ENCODE measurements around the gene NXPH1.

The NXPH1 gene

GRCh38 chr7:8566016-8566415 lies 132.6 kb downstream of the NXPH1 start:
- TF ChIP-seq, protein P1, sequence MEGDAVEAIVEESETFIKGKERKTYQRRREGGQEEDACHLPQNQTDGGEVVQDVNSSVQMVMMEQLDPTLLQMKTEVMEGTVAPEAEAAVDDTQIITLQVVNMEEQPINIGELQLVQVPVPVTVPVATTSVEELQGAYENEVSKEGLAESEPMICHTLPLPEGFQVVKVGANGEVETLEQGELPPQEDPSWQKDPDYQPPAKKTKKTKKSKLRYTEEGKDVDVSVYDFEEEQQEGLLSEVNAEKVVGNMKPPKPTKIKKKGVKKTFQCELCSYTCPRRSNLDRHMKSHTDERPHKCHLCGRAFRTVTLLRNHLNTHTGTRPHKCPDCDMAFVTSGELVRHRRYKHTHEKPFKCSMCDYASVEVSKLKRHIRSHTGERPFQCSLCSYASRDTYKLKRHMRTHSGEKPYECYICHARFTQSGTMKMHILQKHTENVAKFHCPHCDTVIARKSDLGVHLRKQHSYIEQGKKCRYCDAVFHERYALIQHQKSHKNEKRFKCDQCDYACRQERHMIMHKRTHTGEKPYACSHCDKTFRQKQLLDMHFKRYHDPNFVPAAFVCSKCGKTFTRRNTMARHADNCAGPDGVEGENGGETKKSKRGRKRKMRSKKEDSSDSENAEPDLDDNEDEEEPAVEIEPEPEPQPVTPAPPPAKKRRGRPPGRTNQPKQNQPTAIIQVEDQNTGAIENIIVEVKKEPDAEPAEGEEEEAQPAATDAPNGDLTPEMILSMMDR (IDR thresholded peaks at IDR 0.05; ENCODE audit: low read depth, low read length): no peak
- Histone ChIP-seq H3K4me3 (ENCODE audit: low read depth, low read length) (no peak overlapping the region), H3K27ac (no peak overlapping the region), H3K36me3 (no peaks in the 10 kb centered on the region), H3K9me3 (ENCODE audit: severe bottlenecking) (no peaks in the 10 kb centered on the region), H3K27me3 (ENCODE audit: insufficient read depth, low read depth, severe bottlenecking) (no peaks in the 10 kb centered on the region)
- DNase-seq: no peak

- no peak for DNase-seq
- TF ChIP-seq, protein P1 (IDR thresholded peaks at IDR 0.05; ENCODE audit: low read depth, low read length): no peak
- Histone ChIP-seq H3K27ac (no peak overlapping the region), H3K27me3 (ENCODE audit: insufficient read depth, low read depth, severe bottlenecking) (no peaks in the 10 kb centered on the region), H3K9me3 (ENCODE audit: severe bottlenecking) (no peaks in the 10 kb centered on the region), H3K36me3 (no peaks in the 10 kb centered on the region), H3K4me3 (ENCODE audit: low read depth, low read length) (no peak overlapping the region)
Observed at GRCh38 chr7:8567626-8568025, 134.2 kb downstream of the NXPH1 start.

- H3K36me3 ChIP-seq: no peaks in the 10 kb centered on the region
- H3K4me3 ChIP-seq (ENCODE audit: low read depth, low read length): no peak overlapping the region
- TF ChIP-seq, protein P1 (IDR thresholded peaks at IDR 0.05; ENCODE audit: low read depth, low read length): no peak
- DNase-seq: no peak
- no peak overlapping the region for H3K27ac ChIP-seq
- H3K27me3 ChIP-seq (ENCODE audit: insufficient read depth, low read depth, severe bottlenecking): no peaks in the 10 kb centered on the region
- H3K9me3 ChIP-seq (ENCODE audit: severe bottlenecking): no peaks in the 10 kb centered on the region
Observed at GRCh38 chr7:8579661-8580194, 146.3 kb downstream of the NXPH1 start.

DNA sequence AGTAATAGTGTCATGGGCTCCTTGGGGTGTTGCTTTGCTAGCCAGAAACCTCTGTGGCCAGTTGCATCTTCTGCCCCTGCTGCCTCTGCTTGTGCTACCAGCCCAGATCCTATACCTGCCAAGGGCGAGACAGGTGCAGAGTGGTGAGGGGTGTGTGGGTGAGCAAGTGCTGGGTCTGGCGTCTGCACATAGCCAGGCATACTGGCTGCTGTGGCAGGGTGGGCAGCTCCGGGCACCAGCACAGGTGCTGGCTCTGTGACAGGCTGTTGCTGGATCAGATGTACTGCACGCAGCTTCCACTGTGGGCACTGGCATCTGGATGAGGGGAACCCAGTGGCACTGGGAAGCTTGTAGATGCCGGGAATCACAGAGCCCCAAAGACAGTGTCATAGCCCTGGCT lies 148.4 kb downstream of the NXPH1 start:
- Histone ChIP-seq H3K27ac (no peak overlapping the region), H3K9me3 (ENCODE audit: severe bottlenecking) (no peaks in the 10 kb centered on the region), H3K36me3 (no peaks in the 10 kb centered on the region), H3K4me3 (ENCODE audit: low read depth, low read length) (no peak overlapping the region), H3K27me3 (ENCODE audit: insufficient read depth, low read depth, severe bottlenecking) (no peaks in the 10 kb centered on the region)
- TF ChIP-seq, protein P1 (IDR thresholded peaks at IDR 0.05; ENCODE audit: low read depth, low read length): no peak
- DNase-seq: no peak

DNA sequence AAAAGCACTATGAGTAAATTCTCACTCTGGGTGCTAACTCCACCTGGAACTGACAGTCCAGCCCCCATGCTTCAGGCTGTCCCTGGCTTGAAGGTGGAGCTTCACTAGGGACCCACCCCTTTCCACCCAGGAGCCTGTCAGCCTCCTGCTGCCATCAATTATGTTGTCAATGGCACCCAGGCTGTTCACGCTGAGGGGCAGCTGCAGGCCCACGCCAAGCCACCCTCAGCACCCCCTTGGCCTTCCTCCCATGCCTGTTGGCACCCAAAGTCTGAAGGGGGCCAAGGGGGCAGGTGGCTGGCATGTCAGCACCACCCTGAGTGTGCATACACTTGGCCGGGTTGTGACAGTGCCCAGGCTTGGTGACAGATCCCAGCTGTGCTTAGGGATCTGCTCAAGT lies 149.3 kb downstream of the NXPH1 start:
- Histone ChIP-seq H3K9me3 (ENCODE audit: severe bottlenecking) (no peaks in the 10 kb centered on the region), H3K36me3 (no peaks in the 10 kb centered on the region), H3K4me3 (ENCODE audit: low read depth, low read length) (no peak overlapping the region), H3K27me3 (ENCODE audit: insufficient read depth, low read depth, severe bottlenecking) (no peaks in the 10 kb centered on the region), H3K27ac (no peak overlapping the region)
- TF ChIP-seq, protein P1 (IDR thresholded peaks at IDR 0.05; ENCODE audit: low read depth, low read length): no peak
- DNase-seq: no peak

- Histone ChIP-seq H3K27ac (no peak overlapping the region), H3K36me3 (no peaks in the 10 kb centered on the region), H3K9me3 (ENCODE audit: severe bottlenecking) (no peaks in the 10 kb centered on the region), H3K27me3 (ENCODE audit: insufficient read depth, low read depth, severe bottlenecking) (no peaks in the 10 kb centered on the region), H3K4me3 (ENCODE audit: low read depth, low read length) (no peak overlapping the region)
- TF ChIP-seq, protein P1 (IDR thresholded peaks at IDR 0.05; ENCODE audit: low read depth, low read length): no peak
- DNase-seq: no peak
Observed at GRCh38 chr7:8585591-8585990, 152.2 kb downstream of the NXPH1 start.
